Prostate gland (tissue), 2 donors: ENCODE data around the gene ADRM1.

ENCODE experiments used
- CTCF ChIP-seq, 4 experiments: fragments of 200-600 bp in 2 of 4; fragments of 450-650 bp in 2 of 4; sonication (generic) in 2 of 4; IDR thresholded peaks; 1 replicate in 3 of 4; 2 replicates in 1 of 4; pipeline ENCODE4 v1.5.1; 2016 to 2019; ENCODE audit warnings: antibody characterized with exemption in 4 of 4, mild to moderate bottlenecking in 2 of 4, moderate library complexity in 2 of 4
- POLR2A ChIP-seq: fragments of 450-650 bp; IDR thresholded peaks from one replicate; pipeline ENCODE4 v1.6.1; 2016; ENCODE audit warnings: antibody characterized with exemption, mild to moderate bottlenecking

- TF ChIP-seq CTCF (IDR thresholded peaks at IDR 0.05) (no peak), POLR2A (no peak)
These were observed 7.4 kb downstream of the ADRM1 start for GRCh38 chr20:62309947-62310756.
